Heart left ventricle (tissue), 16 donors: ENCODE measurements around the gene DACT2. TPM values are rescaled to one million over a fixed set of nuclear protein-coding genes. Genes with fewer than 3 reads are reported as not detected.

Source experiments
- ATAC-seq, 4 donors: fragments of 200-7000 bp; cut with Tn5 transposase; one replicate each; pipeline ENCODE4 v1.9.1; 2020 to 2022; ENCODE audit warnings: moderate library complexity in 4 of 4, mild to moderate bottlenecking in 3 of 4, moderate number of reproducible peaks in 1 of 4
- DNase-seq, 5 donors: peaks; one replicate each; pipeline ENCODE4 v3.0.0-alpha.2; 2020
- H3K27ac ChIP-seq, 12 donors: fragments of 200-600 bp; sonication (generic) in 4 of 12; one replicate each; pipeline versions ENCODE4 v1.5.0 to v1.8.0; 2016 to 2022; ENCODE audit warnings: mild to moderate bottlenecking in 2 of 12
- H3K27me3 ChIP-seq, 9 donors: fragments of 200-600 bp; sonication (generic) in 2 of 9; one replicate each; pipeline versions ENCODE4 v1.5.1 to v1.8.0; 2016 to 2022; ENCODE audit warnings: mild to moderate bottlenecking in 3 of 9
- H3K36me3 ChIP-seq, 9 donors: fragments of 200-600 bp; sonication (generic) in 2 of 9; one replicate each; pipeline versions ENCODE4 v1.5.0 to v1.8.0; 2018 to 2022; ENCODE audit warnings: mild to moderate bottlenecking in 2 of 9
- H3K4me1 ChIP-seq, 12 donors: fragments of 200-600 bp; sonication (generic) in 4 of 12; one replicate each; pipeline versions ENCODE4 v1.5.0 to v1.8.0; 2016 to 2022; ENCODE audit warnings: mild to moderate bottlenecking in 3 of 12
- H3K4me3 ChIP-seq, 12 donors: fragments of 200-600 bp; sonication (generic) in 4 of 12; one replicate each; pipeline versions ENCODE4 v1.5.0 to v1.8.0; 2017 to 2022; ENCODE audit warnings: mild to moderate bottlenecking in 9 of 12, moderate library complexity in 4 of 12
- H3K9me3 ChIP-seq, 12 donors: fragments of 200-600 bp; sonication (generic) in 4 of 12; one replicate each; pipeline versions ENCODE4 v1.5.0 to v1.8.0; 2016 to 2022; ENCODE audit warnings: mild to moderate bottlenecking in 1 of 12
- POLR2A ChIP-seq, 2 donors: fragments of 450-650 bp; IDR thresholded peaks; one replicate each; pipeline ENCODE4 v1.6.1; 2017; ENCODE audit warnings: antibody characterized with exemption in 2 of 2, mild to moderate bottlenecking in 2 of 2, moderate library complexity in 2 of 2
- WGBS, 4 donors: extraction: QIAGEN DNeasy Blood & Tissue Kit in 2 of 4; methylation state at CpG; one replicate each; pipeline versions ENCODE4 v1.1.5 to v1.1.7; 2013 to 2018; 5-methylcytosine and 5-hydroxymethylcytosine counted together
- intact Hi-C, 10 donors: fragments of 100-400 bp; cut with DNase I; formaldehyde crosslinking; loops; one replicate each; pipeline versions ENCODE4 v1.11.1 to v1.14.2; 2022
- polyA plus RNA-seq, 2 donors: library from polyadenylated mRNA; stranded (reverse); fragments of 200-250 nt; gene quantifications; one replicate each; pipeline ENCODE4 v1.2.3, GENCODE V29; 2013
- total RNA-seq, 9 donors: library from RNA; depleted of rRNA in 2 of 9; stranded (reverse); fragments of >200 nt in 2 of 9; fragmentation: NEBNext Ultra II Directional in 3 of 9; extraction: Animal tissue kit (Norgen Biotek cat#: 25700) in 3 of 9; gene quantifications; one replicate each; pipeline versions ENCODE4 v1.1.0 to v1.2.4, GENCODE V29; 2016 to 2023
- TF ChIP-seq, protein P1 (sequence below), 12 donors: fragments of 200-600 bp; sonication (generic) in 4 of 12; IDR thresholded peaks; one replicate each; pipeline versions ENCODE4 v1.5.0 to v1.8.0; 2018 to 2022; ENCODE audit warnings: antibody characterized with exemption in 12 of 12, mild to moderate bottlenecking in 5 of 12
- donor health status: ischemic (EF 13 %, LVEDD 7.1; RV severe dilation, severe dysfunction).
- donor health status: healthy with polysubstance abuse.
- donor health status: DM: no; HTN: yes; CAD: no.
- donor health status: DM: no; HTN: no; CAD: no.
- donor health status: ischemic (EF 25% LVEDD 6.9; RV normal size, moderate dysfunction).
- donor health status: ischemic (EF 25% LVEDD 5.7; RV mildly dilated, moderate dysfunction).
- donor health status: healthy.
- donor health status: DM: yes; HTN: yes; CAD: no.
- donor health status: ischemic (EF 35%, LVEDD 5.7; RV mildly dilated, moderate dysfunction).
- donor health status: nonischemic (EF 11% LVEDD 7.7; RV severe dilation, severe dysfunction).
- donor health status: DM: yes; HTN: yes; CAD: no.
- donor health status: PGD.
- donor health status: ischemic (EF 29% LVEDD 5.4; RV normal size, mild dysfunction).
- donor health status: nonischemic (EF 23%, LVEDD 6.1; RV moderate dilation, normal function).

Gene DACT2
- total and polyA plus RNA-seq, 11 donors, result 0.14 to 3.8 (median 0.30) TPM

DNA sequence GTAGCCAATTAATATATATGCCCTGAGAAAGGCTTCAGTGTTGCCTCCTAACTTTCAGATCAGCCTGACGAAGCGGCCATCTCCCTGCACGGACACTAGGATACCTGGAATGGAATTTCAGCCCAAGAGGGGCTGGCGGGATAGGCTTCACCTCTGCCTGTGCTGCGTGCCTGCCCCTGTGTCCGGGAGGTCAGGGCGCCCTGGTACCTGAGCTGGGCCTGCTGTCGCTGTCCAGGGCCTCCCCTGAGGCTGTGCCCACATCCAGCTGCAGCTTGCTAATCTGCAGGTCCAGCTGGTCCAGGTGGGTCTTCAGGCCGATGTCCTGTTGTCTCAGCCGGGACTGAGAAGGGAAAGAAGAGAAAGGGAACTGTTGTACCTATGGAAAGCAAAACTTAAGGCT, 8.6 kb downstream of the DACT2 start:
- no peaks in the 10 kb centered on the region for H3K9me3 ChIP-seq
- H3K4me3 ChIP-seq, result no peak overlapping the region
- no peaks in the 10 kb centered on the region for H3K36me3 ChIP-seq
- ATAC-seq (no peak), DNase-seq (no peak)
- no peaks in the 10 kb centered on the region for H3K4me1 ChIP-seq
- intact Hi-C loops, result no loop called here
- H3K27me3 ChIP-seq, result peaks cover 0 to 20% (median 0%) of the 10 kb centered on the region in 9 donors
- 88 to 91% (median 90%) methylated on average over 10 of the region's 10 CpGs for WGBS, 4 donors
- no peak overlapping the region for H3K27ac ChIP-seq
- TF ChIP-seq, protein P1, sequence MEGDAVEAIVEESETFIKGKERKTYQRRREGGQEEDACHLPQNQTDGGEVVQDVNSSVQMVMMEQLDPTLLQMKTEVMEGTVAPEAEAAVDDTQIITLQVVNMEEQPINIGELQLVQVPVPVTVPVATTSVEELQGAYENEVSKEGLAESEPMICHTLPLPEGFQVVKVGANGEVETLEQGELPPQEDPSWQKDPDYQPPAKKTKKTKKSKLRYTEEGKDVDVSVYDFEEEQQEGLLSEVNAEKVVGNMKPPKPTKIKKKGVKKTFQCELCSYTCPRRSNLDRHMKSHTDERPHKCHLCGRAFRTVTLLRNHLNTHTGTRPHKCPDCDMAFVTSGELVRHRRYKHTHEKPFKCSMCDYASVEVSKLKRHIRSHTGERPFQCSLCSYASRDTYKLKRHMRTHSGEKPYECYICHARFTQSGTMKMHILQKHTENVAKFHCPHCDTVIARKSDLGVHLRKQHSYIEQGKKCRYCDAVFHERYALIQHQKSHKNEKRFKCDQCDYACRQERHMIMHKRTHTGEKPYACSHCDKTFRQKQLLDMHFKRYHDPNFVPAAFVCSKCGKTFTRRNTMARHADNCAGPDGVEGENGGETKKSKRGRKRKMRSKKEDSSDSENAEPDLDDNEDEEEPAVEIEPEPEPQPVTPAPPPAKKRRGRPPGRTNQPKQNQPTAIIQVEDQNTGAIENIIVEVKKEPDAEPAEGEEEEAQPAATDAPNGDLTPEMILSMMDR (IDR thresholded peaks at IDR 0.05), result no peak
- TF ChIP-seq POLR2A (IDR thresholded peaks at IDR 0.05), result no peak

DNA sequence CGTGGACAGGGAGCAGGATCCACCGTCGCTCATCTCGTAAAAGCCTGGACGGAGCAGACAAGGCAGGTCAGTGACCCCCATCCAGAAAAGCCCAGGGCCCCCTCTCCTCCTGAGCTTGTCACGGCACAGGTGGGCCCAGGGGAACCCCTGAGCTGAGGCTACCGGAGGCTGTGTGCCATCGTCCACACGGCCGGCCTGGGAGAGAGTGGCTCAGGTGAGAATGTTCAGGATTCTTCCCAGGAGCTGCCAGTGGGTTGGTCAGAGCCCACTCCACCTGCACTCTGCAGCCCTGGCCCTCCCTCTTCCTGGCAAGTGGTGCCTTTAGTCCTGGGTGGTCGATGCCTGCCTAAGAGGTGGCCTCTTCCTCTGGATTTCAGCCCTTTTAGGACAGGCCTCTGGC, 9.2 kb downstream of the DACT2 start:
- peaks cover 0 to 20% (median 0%) of the 10 kb centered on the region in 9 donors for H3K27me3 ChIP-seq
- DNase-seq, result no peak
- no peak overlapping the region for H3K27ac ChIP-seq
- H3K9me3 ChIP-seq, result no peaks in the 10 kb centered on the region
- TF ChIP-seq, protein P1 (IDR thresholded peaks at IDR 0.05), result no peak
- no peak for TF ChIP-seq POLR2A (IDR thresholded peaks at IDR 0.05)
- no peaks in the 10 kb centered on the region for H3K4me1 ChIP-seq
- ATAC-seq, result no peak
- H3K4me3 ChIP-seq, result no peak overlapping the region
- whole genome bisulfite sequencing, 4 donors, result 87 to 97% (median 92%) methylated on average over 11 of the region's 11 CpGs
- no peaks in the 10 kb centered on the region for H3K36me3 ChIP-seq
- intact Hi-C loops, result no loop called here

DNA sequence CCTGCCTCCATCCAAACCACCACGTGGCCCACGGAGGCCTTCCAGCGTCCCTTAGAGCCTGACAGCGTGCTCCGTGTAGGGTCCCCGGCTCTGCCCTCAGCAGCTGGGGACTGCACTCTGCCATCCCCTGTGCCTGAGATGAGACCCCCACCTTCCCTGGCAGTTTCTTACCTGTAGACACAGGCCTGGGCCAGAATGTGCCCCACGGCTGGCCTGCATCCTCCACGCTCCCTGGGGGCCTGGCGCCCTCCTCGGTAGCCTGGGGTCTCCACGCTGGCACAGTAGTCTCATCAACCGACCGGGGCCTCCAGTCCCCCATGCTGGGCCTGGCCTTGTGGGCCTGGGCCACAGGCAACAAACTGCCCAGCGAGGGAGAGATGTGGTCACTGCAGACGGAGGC, 9.6 kb downstream of the DACT2 start:
- H3K9me3 ChIP-seq, result no peaks in the 10 kb centered on the region
- ATAC-seq (no peak), DNase-seq (no peak)
- TF ChIP-seq, protein P1 (IDR thresholded peaks at IDR 0.05), result no peak
- no peak overlapping the region for H3K4me3 ChIP-seq
- peaks cover 0 to 20% (median 0%) of the 10 kb centered on the region in 9 donors for H3K27me3 ChIP-seq
- 92 to 94% (median 93%) methylated on average over 13 to 15 of the region's 15 CpGs for WGBS, 4 donors
- intact Hi-C loops, result no loop called here
- H3K4me1 ChIP-seq, result no peaks in the 10 kb centered on the region
- no peak overlapping the region for H3K27ac ChIP-seq
- H3K36me3 ChIP-seq, result no peaks in the 10 kb centered on the region

DNA sequence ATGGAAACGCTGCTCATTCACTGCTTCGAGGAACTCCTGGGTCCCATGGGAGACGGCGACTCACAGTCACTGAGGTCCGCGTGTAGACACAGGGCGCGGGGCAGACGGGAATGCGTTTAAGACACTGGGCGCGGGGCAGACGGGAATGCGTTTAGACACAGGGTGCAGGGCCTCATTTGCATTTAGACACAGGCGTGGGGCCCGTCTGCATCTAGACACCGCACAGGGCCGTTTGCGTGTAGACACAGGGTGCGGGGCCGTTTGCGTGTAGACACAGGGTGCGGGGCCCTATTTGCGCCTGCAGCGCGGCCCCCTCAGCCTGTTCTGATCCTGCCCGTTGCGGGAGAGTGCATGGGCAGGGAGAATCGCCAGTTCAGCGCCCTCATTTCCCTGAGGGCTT, 10.4 kb downstream of the DACT2 start:
- no peak for ATAC-seq
- intact Hi-C loops, result no loop called here
- no peak for DNase-seq

More for the DNA sequence above, 10.4 kb downstream of the DACT2 start:
- Histone ChIP-seq H3K4me3 (no peak overlapping the region), H3K27ac (no peak overlapping the region), H3K4me1 (no peaks in the 10 kb centered on the region), H3K27me3 (peaks cover 0 to 15% (median 0%) of the 10 kb centered on the region in 9 donors), H3K9me3 (no peaks in the 10 kb centered on the region), H3K36me3 (no peaks in the 10 kb centered on the region)
- TF ChIP-seq POLR2A (IDR thresholded peaks at IDR 0.05), result no peak
- TF ChIP-seq, protein P1 (IDR thresholded peaks at IDR 0.05), result no peak
- 92 to 95% (median 93%) methylated on average over 30 of the region's 30 CpGs for WGBS, 4 donors
